Stomach smooth muscle (tissue), 2 donors: Measurements from ENCODE around the gene ASTN2.

Experiments used
- H3K27ac ChIP-seq: one replicate; pipeline ENCODE4 v1.7.0; 2013; ENCODE audit warnings: mild to moderate bottlenecking, low read length, inconsistent platforms
- H3K27me3 ChIP-seq, 2 donors: one replicate each; pipeline ENCODE4 v1.7.0; 2013; ENCODE audit warnings: low read length in 2 of 2; ENCODE audit not compliant: insufficient read depth in 2 of 2, control insufficient read depth in 1 of 2
- H3K36me3 ChIP-seq, 2 donors: one replicate each; pipeline ENCODE4 v1.7.0; 2013; ENCODE audit warnings: low read length in 2 of 2; ENCODE audit not compliant: control insufficient read depth in 2 of 2, insufficient read depth in 2 of 2
- H3K4me1 ChIP-seq: one replicate; pipeline ENCODE4 v1.7.0; 2013; ENCODE audit warnings: low read length; ENCODE audit not compliant: control insufficient read depth, insufficient read depth
- H3K4me3 ChIP-seq, 2 donors: one replicate each; pipeline ENCODE4 v1.7.0; 2013; ENCODE audit warnings: low read length in 2 of 2
- H3K9ac ChIP-seq, 2 donors: one replicate each; pipeline ENCODE4 v1.7.0; 2013; ENCODE audit warnings: low read length in 2 of 2, mild to moderate bottlenecking in 1 of 2
- H3K9me3 ChIP-seq, 2 donors: one replicate each; pipeline ENCODE4 v1.7.0; 2013; ENCODE audit warnings: low read length in 2 of 2; ENCODE audit not compliant: control insufficient read depth in 2 of 2
- donor health status: healthy.
- donor health status: Pancreatic carcinoma.

ASTN2 gene

GRCh38 chr9:117414906-117415331 lies at the start of gene ASTN2:
Gene ASTN2, minus strand, starts transcription at chr9:117415057. Its CDS starts 119 bp downstream, at chr9:117414938.
- no peaks in the 10 kb centered on the region for H3K36me3 ChIP-seq
- H3K4me1 ChIP-seq, result peaks cover 19% of the 10 kb centered on the region
- no peak within 1 kb of the TSS for H3K9ac ChIP-seq
- H3K9me3 ChIP-seq, result no peaks in the 10 kb centered on the region
- H3K4me3 ChIP-seq, result peak within 1 kb of the TSS; percentile 50 to 60
- peaks cover 44 to 50% of the 10 kb centered on the region in 2 donors for H3K27me3 ChIP-seq
- H3K27ac ChIP-seq, result no peak within 1 kb of the TSS

DNA sequence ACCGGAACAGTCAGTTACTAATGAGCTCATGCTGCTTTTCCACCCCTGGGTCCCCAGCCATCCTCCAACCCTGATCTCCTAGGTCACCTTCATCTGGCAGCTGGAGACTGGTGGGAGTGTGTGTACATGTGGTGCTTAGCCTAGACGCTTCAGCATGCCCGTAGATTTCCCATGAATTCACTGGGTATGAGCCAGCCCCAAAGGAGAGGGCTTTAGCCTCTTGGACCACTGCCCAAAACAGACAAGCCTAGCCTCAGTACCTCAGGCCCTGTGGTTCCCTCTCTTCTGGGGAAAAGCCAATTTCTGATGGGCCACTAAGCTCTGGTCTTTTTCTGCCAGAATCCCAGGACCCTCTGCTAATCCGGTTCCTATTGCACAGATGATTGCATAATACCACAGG lies 48.0 kb upstream of the ASTN2 start:
- peaks cover 0 to 3% of the 10 kb centered on the region in 2 donors for H3K9me3 ChIP-seq
- H3K27ac ChIP-seq, result no peak overlapping the region

GRCh38 chr9:117461386-117461785 lies 46.5 kb upstream of the ASTN2 start:
- no peak overlapping the region for H3K4me3 ChIP-seq
- H3K27ac ChIP-seq, result no peak overlapping the region

More for the DNA sequence above, 48.0 kb upstream of the ASTN2 start:
- H3K9ac ChIP-seq, result no peak overlapping the region
- H3K27me3 ChIP-seq, result no peaks in the 10 kb centered on the region
- no peaks in the 10 kb centered on the region for H3K4me1 ChIP-seq
- H3K36me3 ChIP-seq, result no peaks in the 10 kb centered on the region
- no peak overlapping the region for H3K4me3 ChIP-seq

GRCh38 chr9:117460743-117461142 lies 45.9 kb upstream of the ASTN2 start:
- Histone ChIP-seq H3K4me3 (no peak overlapping the region), H3K9ac (no peak overlapping the region), H3K27ac (no peak overlapping the region)

More at GRCh38 chr9:117461386-117461785, 46.5 kb upstream of the ASTN2 start:
- H3K27me3 ChIP-seq, result no peaks in the 10 kb centered on the region
- H3K9ac ChIP-seq, result no peak overlapping the region
- H3K36me3 ChIP-seq, result no peaks in the 10 kb centered on the region
- no peaks in the 10 kb centered on the region for H3K4me1 ChIP-seq
- H3K9me3 ChIP-seq, result peaks cover 0 to 3% of the 10 kb centered on the region in 2 donors

DNA sequence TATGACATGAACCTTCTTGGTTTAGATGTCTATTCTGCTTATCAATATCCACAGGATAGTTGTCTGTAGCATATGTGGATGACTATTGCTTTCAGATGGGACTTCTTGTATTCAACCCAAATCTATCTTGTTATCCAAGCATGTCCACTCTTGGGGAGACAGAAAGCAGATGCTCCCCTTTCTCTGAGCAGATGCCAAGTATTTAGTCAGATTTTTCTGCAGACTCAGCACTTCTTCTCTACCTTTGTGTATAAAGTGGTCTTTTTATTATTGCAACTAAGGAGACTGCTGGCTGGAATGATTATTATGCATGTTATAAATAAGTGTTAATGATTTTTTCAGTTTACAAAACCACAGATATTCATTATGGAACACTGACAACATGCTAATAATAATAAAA lies 45.1 kb upstream of the ASTN2 start:
- peaks cover 0 to 3% of the 10 kb centered on the region in 2 donors for H3K9me3 ChIP-seq
- H3K4me3 ChIP-seq, result no peak overlapping the region
- no peak overlapping the region for H3K9ac ChIP-seq
- no peaks in the 10 kb centered on the region for H3K36me3 ChIP-seq
- no peaks in the 10 kb centered on the region for H3K27me3 ChIP-seq
- H3K4me1 ChIP-seq, result no peaks in the 10 kb centered on the region
- no peak overlapping the region for H3K27ac ChIP-seq

More at GRCh38 chr9:117460743-117461142, 45.9 kb upstream of the ASTN2 start:
- H3K9me3 ChIP-seq, result peaks cover 0 to 3% of the 10 kb centered on the region in 2 donors
- no peaks in the 10 kb centered on the region for H3K27me3 ChIP-seq
- no peaks in the 10 kb centered on the region for H3K36me3 ChIP-seq
- no peaks in the 10 kb centered on the region for H3K4me1 ChIP-seq

DNA sequence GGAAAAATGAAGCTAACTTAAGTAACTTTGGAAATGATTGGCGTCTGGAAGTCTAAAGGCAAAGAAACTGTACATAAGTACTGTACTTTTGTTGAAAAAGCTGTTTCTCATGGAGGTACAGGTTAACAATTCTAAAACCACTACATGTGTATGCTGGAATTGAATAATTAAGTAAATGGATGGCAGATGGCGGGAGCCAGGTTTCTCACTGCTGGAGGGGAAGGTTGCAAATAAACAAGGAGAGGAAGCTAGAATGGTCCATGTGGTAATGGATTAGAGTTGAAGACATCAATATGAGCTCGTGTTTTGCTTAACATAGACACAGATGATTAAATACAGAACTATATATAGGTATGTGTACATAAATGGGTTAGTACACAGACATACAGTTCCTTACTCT lies 43.2 kb upstream of the ASTN2 start:
- no peaks in the 10 kb centered on the region for H3K9me3 ChIP-seq
- no peak overlapping the region for H3K4me3 ChIP-seq
- no peak overlapping the region for H3K9ac ChIP-seq
- no peaks in the 10 kb centered on the region for H3K36me3 ChIP-seq
- no peaks in the 10 kb centered on the region for H3K27me3 ChIP-seq
- no peaks in the 10 kb centered on the region for H3K4me1 ChIP-seq
- no peak overlapping the region for H3K27ac ChIP-seq

DNA sequence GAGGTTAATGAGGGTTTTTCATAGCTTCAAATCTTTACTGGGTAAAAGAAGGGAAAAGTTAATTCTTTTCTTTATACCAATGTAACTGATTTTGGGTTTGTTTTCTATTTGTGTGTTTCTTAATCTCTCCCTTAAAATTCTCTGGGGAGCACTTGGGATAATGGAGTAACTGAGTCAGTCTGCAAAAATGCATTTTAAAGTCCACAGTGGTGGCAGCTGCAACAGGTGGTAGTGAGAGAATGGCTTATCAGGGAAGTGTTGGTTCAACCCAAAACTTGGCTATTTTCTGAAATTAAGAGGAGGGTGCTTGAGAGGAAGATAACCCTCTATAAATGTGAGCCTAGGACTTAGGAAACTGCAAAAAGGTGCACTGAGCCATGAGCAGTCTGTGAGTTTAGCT lies 39.9 kb upstream of the ASTN2 start:
- no peak overlapping the region for H3K4me3 ChIP-seq
- H3K9ac ChIP-seq, result no peak overlapping the region
- H3K4me1 ChIP-seq, result no peaks in the 10 kb centered on the region
- H3K36me3 ChIP-seq, result no peaks in the 10 kb centered on the region
- H3K27me3 ChIP-seq, result no peaks in the 10 kb centered on the region
- no peaks in the 10 kb centered on the region for H3K9me3 ChIP-seq
- H3K27ac ChIP-seq, result no peak overlapping the region

DNA sequence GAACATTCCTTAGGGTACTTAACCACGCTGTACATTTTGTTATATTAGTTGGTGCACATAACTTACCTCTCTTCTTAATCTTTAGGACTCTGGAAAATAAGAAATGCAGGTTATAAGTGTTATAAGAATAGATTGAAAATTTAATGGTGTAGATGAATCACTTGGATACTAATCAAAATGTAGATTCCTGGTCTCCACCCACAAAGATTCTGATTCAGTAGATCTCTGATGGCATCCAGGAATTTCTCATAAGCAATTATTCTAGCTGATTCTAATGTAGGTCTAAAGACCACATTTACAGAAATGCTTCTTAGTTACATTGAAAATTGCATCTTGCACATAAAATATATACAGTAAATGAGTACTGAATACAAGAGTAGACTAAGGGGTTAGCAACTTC lies 38.9 kb upstream of the ASTN2 start:
- H3K9ac ChIP-seq, result no peak overlapping the region
- H3K4me1 ChIP-seq, result no peaks in the 10 kb centered on the region
- H3K36me3 ChIP-seq, result no peaks in the 10 kb centered on the region
- H3K27ac ChIP-seq, result no peak overlapping the region
- no peaks in the 10 kb centered on the region for H3K9me3 ChIP-seq
- no peak overlapping the region for H3K4me3 ChIP-seq
- no peaks in the 10 kb centered on the region for H3K27me3 ChIP-seq

DNA sequence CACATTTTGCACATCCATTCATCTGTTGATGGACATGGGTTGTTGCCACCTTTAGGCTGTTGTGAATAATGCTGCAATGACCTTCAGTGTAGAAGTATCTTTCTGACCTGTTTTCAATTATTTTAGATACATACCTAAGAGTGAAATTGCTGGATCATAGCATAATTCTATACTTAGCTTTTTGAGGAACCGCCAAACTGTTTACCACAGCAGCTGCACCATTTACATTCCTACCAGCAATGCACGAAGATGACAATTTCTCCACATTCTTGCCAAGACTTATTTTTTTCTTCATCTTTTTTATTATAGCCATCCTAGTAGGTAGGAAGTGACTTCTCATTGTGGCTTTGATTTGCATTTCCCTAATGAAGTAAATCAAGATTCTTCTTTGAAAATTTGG lies 36.5 kb upstream of the ASTN2 start:
- no peaks in the 10 kb centered on the region for H3K4me1 ChIP-seq
- H3K27ac ChIP-seq, result no peak overlapping the region
- no peaks in the 10 kb centered on the region for H3K27me3 ChIP-seq
- no peak overlapping the region for H3K4me3 ChIP-seq
- H3K9me3 ChIP-seq, result no peaks in the 10 kb centered on the region
- no peak overlapping the region for H3K9ac ChIP-seq
- no peaks in the 10 kb centered on the region for H3K36me3 ChIP-seq

GRCh38 chr9:117448066-117448465 lies 33.2 kb upstream of the ASTN2 start:
- H3K27me3 ChIP-seq, result no peaks in the 10 kb centered on the region
- H3K36me3 ChIP-seq, result no peaks in the 10 kb centered on the region
- no peaks in the 10 kb centered on the region for H3K4me1 ChIP-seq
- H3K9me3 ChIP-seq, result no peaks in the 10 kb centered on the region
- H3K4me3 ChIP-seq, result no peak overlapping the region
- no peak overlapping the region for H3K27ac ChIP-seq
- H3K9ac ChIP-seq, result no peak overlapping the region

DNA sequence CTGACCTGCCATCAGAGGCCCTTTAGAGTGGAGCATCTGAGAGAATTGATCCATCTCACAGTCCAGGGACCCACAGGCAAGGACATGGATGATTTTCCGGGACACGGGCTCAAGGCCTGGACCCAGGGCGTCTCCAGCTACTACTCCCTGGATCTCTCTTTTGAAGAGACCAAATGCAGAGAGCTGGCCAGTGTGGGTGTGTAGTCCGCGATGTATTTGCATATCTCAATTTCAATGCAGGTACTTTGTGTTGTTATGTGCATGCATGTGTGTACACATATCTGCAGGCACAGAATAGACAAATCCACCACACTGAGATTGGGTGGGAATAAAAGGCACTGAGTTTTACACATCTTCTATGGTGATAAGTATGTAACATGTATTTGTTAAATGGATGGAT lies 30.8 kb upstream of the ASTN2 start:
- Histone ChIP-seq H3K4me1 (no peaks in the 10 kb centered on the region), H3K27ac (no peak overlapping the region), H3K9me3 (no peaks in the 10 kb centered on the region), H3K27me3 (no peaks in the 10 kb centered on the region), H3K9ac (no peak overlapping the region), H3K4me3 (no peak overlapping the region), H3K36me3 (no peaks in the 10 kb centered on the region)
